Skeletal muscle tissue (tissue), 4 donors: Measurements from ENCODE around the gene GRIK3. TPM values are rescaled to one million over a fixed set of nuclear protein-coding genes. Genes with fewer than 3 reads are reported as not detected.

Experiments used
- H3K27ac ChIP-seq: one replicate; pipeline ENCODE4 v1.7.0; 2013; ENCODE audit warnings: mild to moderate bottlenecking, low read depth, low read length, inconsistent platforms
- H3K27me3 ChIP-seq, 3 donors: one replicate each; pipeline ENCODE4 v1.7.0; 2013; ENCODE audit warnings: low read length in 3 of 3; ENCODE audit not compliant: control insufficient read depth in 3 of 3, insufficient read depth in 3 of 3
- H3K36me3 ChIP-seq, 3 donors: one replicate each; pipeline ENCODE4 v1.7.0; 2013; ENCODE audit warnings: low read length in 3 of 3; ENCODE audit not compliant: control insufficient read depth in 3 of 3, insufficient read depth in 3 of 3
- H3K4me1 ChIP-seq, 3 donors: one replicate each; pipeline ENCODE4 v1.7.0; 2013; ENCODE audit warnings: low read length in 3 of 3, mild to moderate bottlenecking in 3 of 3; ENCODE audit not compliant: control insufficient read depth in 3 of 3, insufficient read depth in 3 of 3
- H3K4me3 ChIP-seq, 3 donors: one replicate each; pipeline ENCODE4 v1.7.0; 2013; ENCODE audit warnings: low read length in 3 of 3
- H3K9ac ChIP-seq, 3 donors: one replicate each; pipeline ENCODE4 v1.7.0; 2013; ENCODE audit warnings: low read length in 3 of 3, mild to moderate bottlenecking in 3 of 3, moderate library complexity in 2 of 3, low read depth in 1 of 3
- H3K9me3 ChIP-seq, 3 donors: one replicate each; pipeline ENCODE4 v1.7.0; 2013; ENCODE audit warnings: low read length in 3 of 3; ENCODE audit not compliant: control insufficient read depth in 3 of 3
- total RNA-seq: library from RNA; depleted of rRNA; stranded (reverse); fragments of >200 nt; gene quantifications from one replicate; pipeline ENCODE4 v1.2.3, GENCODE V29; 2014
- donor health status: Osteomylitis.

The GRIK3 gene
- total RNA-seq, 1 donor from 2014 or later = 0.52 TPM

GRCh38 chr1:37020653-37021277, 13.6 kb downstream of the GRIK3 start:
- Histone ChIP-seq H3K27ac (no peak overlapping the region), H3K27me3 (peaks cover 4 to 19% (median 6%) of the 10 kb centered on the region in 3 donors), H3K9me3 (peaks cover 0 to 4% (median 0%) of the 10 kb centered on the region in 3 donors), H3K4me3 (no peak overlapping the region), H3K9ac (no peak overlapping the region), H3K4me1 (no peaks in the 10 kb centered on the region), H3K36me3 (no peaks in the 10 kb centered on the region)

DNA sequence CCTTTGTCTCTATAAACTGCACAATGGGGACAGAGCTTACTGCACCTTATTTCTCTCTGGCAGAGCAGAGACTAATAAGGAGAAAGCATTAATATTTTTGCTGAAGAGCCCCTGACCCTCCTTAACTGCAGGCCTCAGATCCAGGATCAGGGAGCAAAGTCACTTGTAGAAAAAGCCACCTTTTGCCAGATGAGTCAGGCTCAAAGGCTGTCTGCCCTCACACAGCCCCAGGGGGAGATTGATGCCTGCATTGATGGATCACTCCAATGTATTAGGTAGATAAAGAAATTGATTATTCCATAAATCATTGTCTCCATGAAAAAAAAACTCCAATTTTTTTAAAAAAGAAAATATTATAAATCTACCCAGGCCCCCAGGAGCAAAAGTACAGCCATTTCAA, 15.8 kb downstream of the GRIK3 start:
- peaks cover 4 to 19% (median 6%) of the 10 kb centered on the region in 3 donors for H3K27me3 ChIP-seq
- no peak overlapping the region for H3K27ac ChIP-seq
- H3K9me3 ChIP-seq = peaks cover 0 to 4% (median 0%) of the 10 kb centered on the region in 3 donors
- no peaks in the 10 kb centered on the region for H3K36me3 ChIP-seq
- no peaks in the 10 kb centered on the region for H3K4me1 ChIP-seq
- no peak overlapping the region for H3K9ac ChIP-seq
- no peak overlapping the region for H3K4me3 ChIP-seq

- Histone ChIP-seq H3K27me3 (peaks cover 4 to 19% (median 6%) of the 10 kb centered on the region in 3 donors), H3K4me1 (no peaks in the 10 kb centered on the region), H3K27ac (no peak overlapping the region), H3K36me3 (no peaks in the 10 kb centered on the region), H3K9me3 (peaks cover 0 to 4% (median 0%) of the 10 kb centered on the region in 3 donors), H3K4me3 (no peak overlapping the region), H3K9ac (no peak overlapping the region)
These were observed 16.6 kb downstream of the GRIK3 start for GRCh38 chr1:37017720-37018119.

DNA sequence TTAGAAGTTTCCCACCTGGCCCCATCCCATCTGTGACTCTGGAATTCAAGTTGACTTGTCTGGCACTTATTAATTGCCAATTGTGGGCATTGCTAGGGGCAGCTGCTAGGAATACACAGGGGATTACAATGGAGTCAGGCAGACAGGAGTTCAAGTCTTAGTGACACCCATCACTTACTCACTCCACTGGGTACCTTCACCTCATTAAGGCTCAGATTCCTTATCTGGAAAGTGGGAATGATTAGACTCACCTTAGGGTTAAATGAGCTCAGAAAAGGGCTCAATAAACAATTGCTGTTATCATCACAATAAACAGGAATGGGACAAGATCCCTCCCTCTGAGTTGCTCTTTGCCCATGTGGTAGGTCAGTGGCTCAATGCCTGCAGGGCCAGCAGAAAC, 18.2 kb downstream of the GRIK3 start:
- Histone ChIP-seq H3K9ac (no peak overlapping the region), H3K27me3 (peaks cover 1 to 16% (median 4%) of the 10 kb centered on the region in 3 donors), H3K9me3 (peaks cover 0 to 4% (median 0%) of the 10 kb centered on the region in 3 donors)

GRCh38 chr1:37015713-37016112, 18.6 kb downstream of the GRIK3 start:
- no peaks in the 10 kb centered on the region for H3K4me1 ChIP-seq
- H3K9ac ChIP-seq = no peak overlapping the region
- peaks cover 0 to 16% (median 4%) of the 10 kb centered on the region in 3 donors for H3K27me3 ChIP-seq
- no peaks in the 10 kb centered on the region for H3K36me3 ChIP-seq
- no peak overlapping the region for H3K27ac ChIP-seq
- H3K4me3 ChIP-seq = no peak overlapping the region
- H3K9me3 ChIP-seq = peaks cover 0 to 4% (median 0%) of the 10 kb centered on the region in 3 donors

More for the DNA sequence above, 18.2 kb downstream of the GRIK3 start:
- Histone ChIP-seq H3K4me3 (no peak overlapping the region), H3K27ac (no peak overlapping the region), H3K36me3 (no peaks in the 10 kb centered on the region), H3K4me1 (no peaks in the 10 kb centered on the region)

DNA sequence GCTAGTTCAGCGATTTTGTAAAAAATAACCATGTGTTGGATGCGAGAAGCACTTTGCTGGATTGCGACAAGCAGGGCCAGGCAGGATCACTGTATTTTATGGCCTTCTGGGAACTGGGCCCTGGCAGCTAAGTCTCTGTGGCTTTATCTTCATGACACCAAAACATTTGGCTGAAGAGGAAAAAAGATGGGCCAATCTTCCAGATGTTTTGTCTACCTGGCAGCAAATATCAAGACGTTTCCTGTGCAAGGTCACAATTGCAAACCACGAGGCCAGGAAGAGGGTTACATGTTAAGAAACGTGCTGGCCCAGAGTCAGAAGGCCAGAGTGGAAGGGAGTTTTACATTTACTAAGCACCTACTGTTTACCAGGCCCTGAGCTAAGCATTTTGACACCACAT, 22.1 kb downstream of the GRIK3 start:
- H3K9me3 ChIP-seq = no peaks in the 10 kb centered on the region
- H3K36me3 ChIP-seq = no peaks in the 10 kb centered on the region
- H3K4me3 ChIP-seq = no peak overlapping the region
- peaks cover 0 to 3% (median 0%) of the 10 kb centered on the region in 3 donors for H3K27me3 ChIP-seq
- no peak overlapping the region for H3K9ac ChIP-seq
- no peaks in the 10 kb centered on the region for H3K4me1 ChIP-seq
- H3K27ac ChIP-seq = no peak overlapping the region

DNA sequence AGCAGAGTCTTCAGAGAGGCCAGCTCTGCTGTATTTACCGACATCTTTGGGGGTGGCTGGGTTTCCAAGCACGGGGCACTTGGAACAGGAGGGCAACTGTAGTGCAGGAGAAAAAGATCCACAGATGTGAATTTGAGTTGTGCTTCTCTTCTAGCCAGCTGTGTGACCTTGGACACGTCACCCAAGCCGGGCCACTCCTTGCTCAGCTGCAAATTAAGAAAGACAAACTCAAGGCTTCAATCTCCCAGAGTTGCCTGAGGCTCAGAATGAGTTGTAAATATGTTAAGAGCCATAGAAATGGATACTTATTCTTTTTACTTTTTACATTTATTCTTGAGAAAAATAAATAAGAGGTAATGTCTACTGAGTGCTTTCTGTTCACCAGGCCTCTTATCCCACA, 24.3 kb downstream of the GRIK3 start:
- H3K27me3 ChIP-seq = no peaks in the 10 kb centered on the region
- no peak overlapping the region for H3K9ac ChIP-seq
- no peaks in the 10 kb centered on the region for H3K36me3 ChIP-seq
- H3K9me3 ChIP-seq = no peaks in the 10 kb centered on the region
- no peak overlapping the region for H3K4me3 ChIP-seq
- H3K4me1 ChIP-seq = peaks cover 0 to 14% (median 10%) of the 10 kb centered on the region in 3 donors
- H3K27ac ChIP-seq = no peak overlapping the region

DNA sequence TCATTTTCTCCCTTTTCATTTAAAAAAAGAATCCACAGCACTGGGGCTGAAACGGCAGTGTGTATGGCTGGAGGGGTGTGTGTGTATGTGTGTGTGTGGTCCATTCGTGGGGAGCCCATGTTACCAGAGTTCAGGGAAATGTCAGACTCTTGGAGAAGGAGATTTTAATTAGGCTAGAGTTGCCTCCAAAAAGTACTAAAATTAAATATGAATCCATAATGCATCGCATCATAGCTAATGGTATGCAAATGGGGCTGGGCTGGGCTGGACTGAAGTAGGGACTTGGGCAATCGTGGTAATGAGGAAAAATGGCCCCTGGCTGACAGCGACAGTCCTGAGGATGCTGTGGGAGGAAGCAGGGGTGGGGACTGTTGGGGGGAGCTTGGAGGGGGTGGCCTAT, 24.8 kb downstream of the GRIK3 start:
- no peak overlapping the region for H3K9ac ChIP-seq
- no peak overlapping the region for H3K27ac ChIP-seq
- H3K4me1 ChIP-seq = peaks cover 0 to 14% (median 10%) of the 10 kb centered on the region in 3 donors
- H3K27me3 ChIP-seq = no peaks in the 10 kb centered on the region
- H3K36me3 ChIP-seq = no peaks in the 10 kb centered on the region
- H3K4me3 ChIP-seq = no peak overlapping the region
- no peaks in the 10 kb centered on the region for H3K9me3 ChIP-seq

GRCh38 chr1:37006132-37006868, 28.0 kb downstream of the GRIK3 start:
- no peaks in the 10 kb centered on the region for H3K27me3 ChIP-seq
- peak overlapping the region in 1 of 3 donors; percentile 50 for H3K9ac ChIP-seq
- H3K9me3 ChIP-seq = no peaks in the 10 kb centered on the region
- no peaks in the 10 kb centered on the region for H3K36me3 ChIP-seq
- peaks cover 0 to 14% (median 10%) of the 10 kb centered on the region in 3 donors for H3K4me1 ChIP-seq
- H3K27ac ChIP-seq = no peak overlapping the region
- H3K4me3 ChIP-seq = no peak overlapping the region

GRCh38 chr1:37002898-37003297, 31.4 kb downstream of the GRIK3 start:
- H3K27ac ChIP-seq = no peak overlapping the region
- peaks cover 0 to 14% (median 10%) of the 10 kb centered on the region in 3 donors for H3K4me1 ChIP-seq
- H3K9me3 ChIP-seq = no peaks in the 10 kb centered on the region
- peaks cover 0 to 5% (median 2%) of the 10 kb centered on the region in 3 donors for H3K27me3 ChIP-seq
- no peaks in the 10 kb centered on the region for H3K36me3 ChIP-seq
- no peak overlapping the region for H3K9ac ChIP-seq
- no peak overlapping the region for H3K4me3 ChIP-seq
